Muscle of back (tissue), 11 donors: Measurements from ENCODE around the gene MYO7A. TPM values are rescaled to one million over a fixed set of nuclear protein-coding genes. Genes with fewer than 3 reads are reported as not detected.
A peak's percentile ranks its signal among the peaks of the same experiment; 100 is the strongest.

ENCODE experiments used
- DNase-seq, 3 donors: peaks; one replicate each; pipeline versions ENCODE4 v3.0.0 to v3.0.0-alpha.2; 2013
- polyA plus RNA-seq, 10 donors: library from polyadenylated mRNA; unstranded; fragments of 120-200 nt; gene quantifications; one replicate each; pipeline ENCODE4 v1.2.1, GENCODE V29; 2013; ENCODE audit not compliant: insufficient read length in 10 of 10

Gene MYO7A
- polyA plus RNA-seq, 10 donors, result 2.1 to 5.7 (median 3.5) TPM

GRCh38 chr11:77111277-77111676 lies 16.8 kb upstream of the MYO7A start:
- no peak for DNase-seq

- no peak for DNase-seq
Observed at GRCh38 chr11:77111946-77112345, 16.1 kb upstream of the MYO7A start.

- no peak for DNase-seq
Observed at GRCh38 chr11:77112641-77113381, 15.2 kb upstream of the MYO7A start.

GRCh38 chr11:77113382-77114088 lies 14.5 kb upstream of the MYO7A start:
- DNase-seq, result peak in 1 of 3 donors; percentile 34

- DNase-seq, result no peak
Observed at GRCh38 chr11:77114089-77114463, 14.0 kb upstream of the MYO7A start.

- DNase-seq, result no peak
Observed at GRCh38 chr11:77115181-77115611, 12.8 kb upstream of the MYO7A start.

- no peak for DNase-seq
Observed at GRCh38 chr11:77115956-77116355, 12.1 kb upstream of the MYO7A start.

- no peak for DNase-seq
Observed at GRCh38 chr11:77117492-77117891, 10.6 kb upstream of the MYO7A start.

GRCh38 chr11:77118086-77118485 lies 10.0 kb upstream of the MYO7A start:
- no peak for DNase-seq

GRCh38 chr11:77118971-77119370 lies 9.1 kb upstream of the MYO7A start:
- DNase-seq, result no peak

GRCh38 chr11:77119531-77119936 lies 8.5 kb upstream of the MYO7A start:
- no peak for DNase-seq

GRCh38 chr11:77120571-77120970 lies 7.5 kb upstream of the MYO7A start:
- no peak for DNase-seq

GRCh38 chr11:77121096-77121640 lies 6.9 kb upstream of the MYO7A start:
- no peak for DNase-seq

GRCh38 chr11:77121876-77122575 lies 6.0 kb upstream of the MYO7A start:
- no peak for DNase-seq

- DNase-seq, result no peak
Observed at GRCh38 chr11:77122576-77123212, 5.4 kb upstream of the MYO7A start.

- DNase-seq, result no peak
Observed at GRCh38 chr11:77123591-77123990, 4.5 kb upstream of the MYO7A start.

- DNase-seq, result no peak
Observed at GRCh38 chr11:77124041-77124440, 4.0 kb upstream of the MYO7A start.

GRCh38 chr11:77124488-77124887 lies 3.6 kb upstream of the MYO7A start:
- DNase-seq, result no peak

- DNase-seq, result no peak
Observed at GRCh38 chr11:77125191-77125590, 2.9 kb upstream of the MYO7A start.

GRCh38 chr11:77125695-77126094 lies 2.4 kb upstream of the MYO7A start:
- DNase-seq, result no peak

GRCh38 chr11:77126156-77126775 lies 1.8 kb upstream of the MYO7A start:
- no peak for DNase-seq

- no peak for DNase-seq
Observed at GRCh38 chr11:77126861-77127234, 1.2 kb upstream of the MYO7A start.
